HG03196 (cell line): Measurements from ENCODE around the gene MLST8.
"Not testable (repeated sequence)": the region's sequence is repeated elsewhere in the genome, so short reads cannot be mapped to it uniquely, and the experiment has no call there.

ENCODE experiments used
- ATAC-seq: cut with Tn5 transposase; IDR thresholded peaks from one replicate; pipeline ENCODE4 v1.9.1; 2021; ENCODE audit not compliant: unreplicated experiment

Gene MLST8

DNA sequence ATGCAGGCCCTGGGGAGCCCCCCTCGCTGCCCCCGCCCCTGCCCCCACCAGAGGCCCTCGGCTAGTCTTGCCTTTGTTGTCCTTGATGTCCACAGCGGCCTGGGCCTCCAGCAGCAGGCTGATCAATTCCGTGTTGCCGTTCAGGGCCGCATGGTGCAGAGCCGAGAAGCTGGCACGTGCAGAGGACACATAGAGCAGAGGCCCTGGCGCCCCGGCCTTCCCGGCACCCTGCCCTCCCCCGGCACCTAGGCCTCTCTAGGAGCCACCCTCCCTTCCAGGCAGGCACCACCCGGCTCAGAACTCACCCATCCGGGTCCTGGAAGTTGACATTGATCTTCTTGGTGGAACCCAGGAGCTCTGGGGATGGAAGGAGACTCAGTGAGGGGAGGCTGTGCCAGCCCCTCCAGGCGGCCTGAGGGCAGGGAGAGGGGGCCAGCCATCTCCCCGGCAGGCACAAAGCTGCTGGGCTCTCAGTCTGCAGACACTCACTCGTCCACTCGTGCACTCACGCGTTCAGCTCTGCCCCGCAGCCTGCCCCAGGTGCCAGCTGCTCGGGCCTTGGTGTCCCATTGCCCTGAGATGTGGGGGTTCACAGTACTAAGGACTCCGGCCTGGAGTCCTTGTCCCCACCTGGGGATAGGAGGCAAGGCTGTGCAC lies 15.1 kb upstream of the MLST8 start:
- no peak for ATAC-seq

DNA sequence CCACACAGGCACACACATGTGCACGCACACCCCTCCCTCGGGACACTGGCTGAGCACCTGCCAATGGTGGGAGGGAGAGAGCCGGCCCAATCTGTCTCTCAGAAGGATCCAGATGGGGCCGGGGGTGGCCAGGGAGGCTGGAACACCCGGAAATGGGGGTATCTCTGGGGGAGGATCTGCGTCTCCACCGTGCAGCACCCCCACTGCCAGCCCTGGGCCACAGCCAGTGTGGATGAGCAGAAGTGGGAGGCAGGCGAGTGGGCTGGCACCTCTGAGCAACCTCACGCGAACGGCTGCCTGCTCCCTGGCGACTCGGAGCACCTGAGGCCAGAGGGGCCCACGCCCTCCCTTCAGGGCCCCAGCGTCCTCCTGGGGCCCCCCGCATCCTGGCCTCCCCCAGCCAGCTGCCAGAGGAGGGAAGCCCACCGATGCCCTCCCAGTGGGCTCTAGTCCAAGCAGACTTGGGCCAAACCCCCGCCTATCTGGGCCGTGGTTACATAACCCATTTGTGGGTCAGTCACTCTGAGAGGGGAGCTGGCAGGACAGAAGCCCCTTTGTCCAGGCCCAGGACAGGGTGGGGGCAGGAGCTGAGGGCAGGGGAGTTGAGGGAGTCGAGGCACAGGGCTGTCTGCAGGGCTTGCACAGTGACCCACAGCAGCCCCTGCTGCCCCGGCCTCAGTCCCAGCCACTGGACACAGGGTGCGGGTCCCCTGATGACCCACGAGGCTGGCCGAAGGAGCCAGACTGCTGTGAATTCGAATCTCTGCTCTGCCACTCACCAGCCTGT lies 14.4 kb upstream of the MLST8 start:
- ATAC-seq, result no peak

- ATAC-seq, result no peak
Observed at GRCh38 chr16:2191446-2191706, 13.9 kb upstream of the MLST8 start.

GRCh38 chr16:2194166-2194834 lies 11.0 kb upstream of the MLST8 start:
- ATAC-seq, result no peak

- ATAC-seq, result no peak
Observed at GRCh38 chr16:2194852-2195321, 10.4 kb upstream of the MLST8 start.

DNA sequence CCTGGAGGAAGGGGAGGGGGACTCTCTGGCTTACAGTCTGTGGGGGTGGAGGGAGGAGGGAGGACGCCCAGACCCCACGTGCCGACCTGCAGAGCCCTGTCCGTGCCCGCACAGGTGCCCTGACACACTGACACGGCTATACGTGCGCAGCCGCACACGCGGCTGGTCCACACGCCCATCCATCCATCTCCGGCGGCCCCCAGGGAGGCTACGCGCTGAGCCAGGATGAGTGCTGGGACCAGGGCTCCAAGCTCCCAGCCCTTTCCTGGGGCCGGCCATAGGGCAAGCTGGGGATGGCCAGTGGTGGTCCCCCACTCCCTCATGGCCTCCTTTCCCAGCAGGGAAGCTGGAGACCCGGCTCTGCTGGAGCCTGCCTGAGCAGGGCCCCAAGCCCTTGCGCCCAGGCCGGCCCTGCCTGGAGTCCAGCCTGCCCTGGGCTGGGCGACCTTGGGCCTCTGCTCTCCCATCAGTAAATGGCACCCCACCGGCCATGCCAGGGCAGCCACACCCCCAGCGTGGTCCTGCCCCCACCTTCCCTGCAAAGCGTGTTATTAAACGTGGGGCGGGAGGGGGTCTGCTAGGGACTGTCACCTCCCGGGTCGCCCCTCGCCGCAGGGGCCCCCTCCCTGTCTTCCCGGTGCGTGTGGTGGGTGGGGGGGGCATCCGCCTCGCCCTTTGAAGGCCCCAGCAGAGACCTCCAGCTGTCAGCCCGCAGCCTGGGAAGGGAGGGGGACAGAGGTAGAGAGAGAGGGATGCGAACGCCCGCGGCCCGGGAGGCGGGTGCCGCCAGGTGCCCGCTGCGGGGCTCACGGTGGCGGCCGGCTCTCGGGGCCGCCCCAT lies 9.7 kb upstream of the MLST8 start:
- no peak for ATAC-seq

DNA sequence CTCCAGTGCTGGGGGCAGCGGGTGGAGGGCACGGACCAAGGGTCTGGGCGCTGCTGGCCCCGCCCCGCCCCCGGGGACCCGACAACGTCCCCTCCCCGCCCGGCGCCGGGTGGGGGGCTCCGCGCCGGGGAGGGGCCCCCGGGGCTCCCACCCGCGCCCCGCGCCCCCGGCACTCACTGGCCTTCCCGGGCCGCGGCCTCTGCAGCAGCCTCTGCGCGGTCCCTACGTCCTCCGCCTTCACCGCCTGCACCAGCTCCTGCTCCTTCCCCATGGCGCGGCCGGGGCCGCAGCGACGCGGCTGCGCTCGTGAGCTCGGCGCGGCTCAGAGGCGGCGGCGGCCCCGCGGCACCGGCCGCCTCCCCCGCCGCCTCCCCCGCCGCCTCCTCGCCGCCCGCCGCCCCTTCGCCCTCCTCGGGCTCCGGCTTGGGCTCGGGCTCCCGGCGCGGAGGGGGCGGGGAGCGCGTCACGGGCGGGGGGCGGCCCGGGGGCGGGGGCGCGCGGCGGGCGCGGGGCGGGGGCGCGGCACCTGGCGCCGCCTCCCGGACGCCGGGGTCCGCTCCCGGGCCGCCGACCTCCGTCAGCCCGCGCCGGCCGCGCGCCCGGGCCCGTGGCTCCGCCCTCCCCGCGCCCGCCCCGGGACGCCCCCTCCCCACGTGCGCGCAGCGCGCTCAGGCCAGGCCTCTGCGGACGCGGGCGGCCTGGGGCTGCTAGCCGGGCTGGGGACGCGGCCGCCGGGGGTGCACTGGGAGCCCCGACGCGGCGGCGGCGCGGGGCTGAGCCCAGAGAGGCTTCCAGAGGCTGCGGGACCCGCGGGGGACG lies 8.9 kb upstream of the MLST8 start, which contains the start of gene CASKIN1:
CASKIN1 (minus strand) TSS at position 444 of the 819 bp plus-strand sequence; CDS start at position 271, 173 bp downstream.
- no peak for ATAC-seq

GRCh38 chr16:2196981-2197511 lies 8.2 kb upstream of the MLST8 start:
- ATAC-seq, result no peak

DNA sequence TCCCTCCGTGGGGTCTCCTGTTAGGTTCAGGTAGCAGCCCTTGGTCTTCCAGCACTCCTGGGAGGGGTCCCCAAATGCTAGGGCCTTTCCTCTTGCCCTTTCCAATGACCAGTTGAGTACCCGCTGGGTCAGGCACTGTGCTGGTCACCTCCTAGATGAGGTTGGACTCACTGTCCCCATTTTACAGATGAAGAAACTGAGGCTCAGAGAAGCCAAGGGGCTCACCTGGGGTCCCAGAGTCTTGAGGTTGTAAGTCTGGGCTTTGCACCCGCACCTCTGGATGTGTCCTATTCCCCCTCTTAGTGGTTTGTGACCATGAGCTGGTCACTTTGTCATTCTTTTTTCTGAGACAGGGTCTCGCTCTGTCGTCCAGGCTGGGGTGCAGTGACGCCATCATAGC lies 7.5 kb upstream of the MLST8 start:
- ATAC-seq, result no peak

DNA sequence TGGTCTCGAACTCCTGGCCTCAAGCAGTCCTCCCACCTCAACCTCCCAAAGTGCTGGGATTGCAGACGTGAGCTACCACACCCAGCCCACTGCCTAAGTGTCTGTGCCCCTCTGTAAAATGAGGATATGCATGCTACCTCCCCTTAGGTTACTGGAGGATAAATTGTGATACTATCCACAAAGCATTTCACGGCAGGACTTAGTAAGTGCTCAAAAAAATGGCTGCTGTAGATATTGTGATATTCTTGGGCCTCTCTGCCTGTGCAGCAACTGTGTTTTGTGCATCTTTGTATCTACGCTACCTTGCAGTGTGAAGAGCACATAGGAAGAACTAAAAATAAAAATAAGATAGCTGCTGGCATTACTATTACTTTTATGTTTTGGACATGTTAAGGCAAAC lies 7.0 kb upstream of the MLST8 start:
- ATAC-seq, result no peak

DNA sequence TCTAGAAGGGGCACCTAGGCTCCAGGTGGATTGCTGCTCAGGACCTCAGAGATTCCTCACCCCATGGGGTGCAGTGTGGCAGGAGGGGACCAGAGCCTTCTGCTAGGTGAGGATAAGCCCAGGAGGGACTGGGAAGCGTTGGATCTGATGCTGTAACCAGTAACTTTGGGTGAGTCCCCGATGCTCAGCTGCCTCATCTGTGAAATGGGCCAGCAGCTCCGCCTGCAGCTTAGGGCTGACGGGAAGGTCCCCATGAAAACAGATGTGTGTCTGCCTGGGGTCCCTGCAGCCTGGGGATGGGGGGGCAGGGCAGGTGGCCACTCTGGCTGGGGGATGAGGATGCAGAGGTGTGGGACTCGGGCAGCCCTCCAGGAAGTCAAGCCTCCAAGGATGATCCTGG lies 6.2 kb upstream of the MLST8 start:
- no peak for ATAC-seq

GRCh38 chr16:2199621-2200139 lies 5.6 kb upstream of the MLST8 start:
- no peak for ATAC-seq

DNA sequence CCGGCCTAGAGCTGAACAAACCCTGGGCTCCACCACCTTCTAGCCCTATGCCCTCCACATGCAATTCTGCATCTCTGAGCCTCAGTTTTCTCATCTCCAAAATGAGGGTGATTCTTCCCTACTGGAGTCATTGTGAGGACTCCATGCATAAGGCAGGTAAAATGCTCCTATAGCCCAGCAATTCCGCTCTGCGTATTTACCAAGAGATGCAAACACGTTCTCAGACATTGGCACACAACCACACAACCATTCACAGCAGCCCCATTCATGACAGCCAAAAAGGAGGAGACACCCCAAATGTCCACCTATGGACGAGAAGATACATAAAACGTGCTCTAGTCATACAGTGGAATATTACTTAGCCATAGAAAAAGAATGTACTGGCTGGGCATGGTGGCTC lies 4.9 kb upstream of the MLST8 start:
- no peak for ATAC-seq

DNA sequence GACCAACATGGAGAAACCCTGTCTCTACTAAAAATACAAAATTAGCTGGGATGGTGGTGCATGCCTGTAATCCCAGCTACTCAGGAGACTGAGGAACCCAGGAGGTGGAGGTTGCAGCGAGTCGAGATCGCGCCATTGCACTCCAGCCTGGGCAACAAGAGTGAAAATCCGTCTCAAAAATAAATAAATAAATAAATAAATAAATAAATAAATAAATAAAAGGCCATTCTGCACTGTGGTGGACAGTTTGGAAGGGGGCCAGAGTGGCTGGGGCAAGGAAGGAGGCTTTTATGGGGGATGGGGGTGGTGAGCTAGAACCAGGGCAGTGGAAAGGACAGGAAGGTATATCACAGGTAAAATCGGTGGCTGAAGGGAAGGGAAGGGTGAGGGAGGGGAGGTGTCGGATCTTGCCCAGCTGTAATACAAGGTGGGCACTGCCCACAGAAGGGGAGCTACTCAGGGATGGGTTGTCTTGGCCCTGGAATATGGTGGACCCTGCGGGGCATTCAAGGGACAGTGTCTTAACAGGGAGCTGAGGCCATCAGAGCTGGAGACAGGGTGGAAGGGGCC lies 2.0 kb upstream of the MLST8 start:
- ATAC-seq, result not testable (repeated sequence)

DNA sequence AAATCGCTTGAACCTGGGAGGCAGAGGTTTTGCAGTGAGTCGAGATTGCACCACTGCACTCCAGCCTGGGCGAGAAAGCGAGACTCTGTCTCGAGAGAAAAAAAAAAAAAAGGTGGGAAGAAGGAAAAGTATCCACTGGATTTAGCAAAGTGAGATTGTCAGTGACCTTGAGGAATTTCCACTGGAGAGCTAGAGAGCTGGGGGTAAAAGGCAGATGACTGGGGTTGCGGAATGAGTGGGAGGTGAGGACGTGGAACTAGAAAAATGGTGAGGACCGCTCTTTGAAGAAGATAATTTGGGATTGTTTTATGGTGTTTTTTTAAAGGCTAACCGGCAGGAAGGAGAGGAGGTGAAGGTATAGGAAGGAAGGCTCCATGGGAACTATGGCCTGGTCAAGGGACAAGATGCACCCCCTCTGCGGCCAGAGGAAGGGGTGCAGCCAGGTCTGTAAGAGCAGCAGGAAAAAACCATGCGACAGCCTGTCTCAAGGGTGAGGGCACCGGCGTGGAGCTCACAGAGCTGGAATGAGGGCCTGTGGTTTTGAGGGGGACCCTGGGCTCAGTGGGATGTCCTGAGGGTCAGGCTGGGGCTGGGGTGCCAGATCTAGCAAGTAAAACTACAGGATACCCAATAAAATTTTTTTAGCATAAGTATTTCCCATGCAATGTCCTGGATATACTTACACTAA lies 694 bp upstream of the MLST8 start:
- no peak for ATAC-seq

- ATAC-seq, result peak; percentile 17
Observed at GRCh38 chr16:2205967-2206313, 686 bp downstream of the MLST8 start.

- no peak for ATAC-seq
Observed at GRCh38 chr16:2206420-2206779, 1.1 kb downstream of the MLST8 start.

- no peak for ATAC-seq
Observed at GRCh38 chr16:2206780-2207433, 1.7 kb downstream of the MLST8 start.

DNA sequence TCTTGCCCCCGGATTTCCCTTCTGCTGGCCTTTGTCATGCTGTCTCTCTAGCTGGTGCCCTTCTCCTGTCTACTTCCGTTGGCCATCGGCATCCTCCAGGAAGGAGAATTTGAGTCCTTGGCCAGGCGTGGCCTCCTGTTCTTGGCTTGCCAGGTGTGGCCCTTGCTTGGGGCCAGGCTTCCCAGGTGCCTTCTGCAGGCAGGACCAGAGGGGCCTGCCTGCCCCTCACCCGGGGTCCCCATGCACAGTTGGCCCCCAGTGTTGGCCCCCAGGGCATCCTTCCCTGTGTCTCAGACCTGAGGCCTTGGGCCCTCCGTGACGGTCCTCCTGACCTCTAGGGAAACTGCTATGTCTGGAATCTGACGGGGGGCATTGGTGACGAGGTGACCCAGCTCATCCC lies 2.6 kb downstream of the MLST8 start:
- ATAC-seq, result no peak
